Esophagus muscularis mucosa (tissue), 4 donors: Measurements from ENCODE around the gene FOXO3B. TPM values are rescaled to one million over a fixed set of nuclear protein-coding genes. Genes with fewer than 3 reads are reported as not detected.
"Not testable (repeated sequence)": the region's sequence is repeated elsewhere in the genome, so short reads cannot be mapped to it uniquely, and the experiment has no call there.

Experiments
- DNase-seq: peaks from one replicate; pipeline ENCODE4 v3.0.0-alpha.2; 2017; ENCODE audit errors: extremely low spot score
- H3K27ac ChIP-seq, 4 donors: fragments of 200-600 bp; sonication (generic); replicated peaks in 1 of 4; 1 replicate in 3 of 4; 2 replicates in 1 of 4; pipeline ENCODE4 v1.5.1; 2016 to 2019; ENCODE audit warnings: mild to moderate bottlenecking in 1 of 4
- H3K27me3 ChIP-seq, 4 donors: fragments of 200-600 bp; sonication (generic); one replicate each; pipeline versions ENCODE4 v1.5.1 to v1.6.0; 2016 to 2019
- H3K36me3 ChIP-seq, 4 donors: fragments of 200-600 bp; sonication (generic); one replicate each; pipeline ENCODE4 v1.5.1; 2016 to 2019
- H3K4me1 ChIP-seq, 4 donors: fragments of 200-600 bp; sonication (generic); one replicate each; pipeline ENCODE4 v1.5.1; 2016 to 2019
- H3K4me3 ChIP-seq, 4 donors: fragments of 200-600 bp; sonication (generic); 1 replicate in 2 of 4; 2 replicates in 2 of 4; pipeline ENCODE4 v1.5.1; 2016 to 2019; ENCODE audit warnings: mild to moderate bottlenecking in 4 of 4, moderate library complexity in 1 of 4
- H3K9me3 ChIP-seq, 4 donors: fragments of 200-600 bp; sonication (generic); 1 replicate in 3 of 4; 2 replicates in 1 of 4; pipeline ENCODE4 v1.5.1; 2016 to 2019
- POLR2AphosphoS5 ChIP-seq, 2 donors: sonication (generic); formaldehyde crosslinking; IDR thresholded peaks; one replicate each; pipeline ENCODE4 v1.6.1; 2017; ENCODE audit warnings: antibody characterized with exemption in 2 of 2
- WGBS: methylation state at CpG from one replicate; pipeline ENCODE4 v1.1.5; 2018; 5-methylcytosine and 5-hydroxymethylcytosine counted together
- intact Hi-C: fragments of 100-400 bp; cut with DNase I; formaldehyde crosslinking; loops from one replicate; pipeline ENCODE4 v1.15.1; 2023
- total RNA-seq, 4 donors: library from RNA; depleted of rRNA; stranded (reverse); fragments of >200 nt; gene quantifications; one replicate each; pipeline versions ENCODE4 v1.1.0 to v1.2.1, GENCODE V29; 2016
- TF ChIP-seq, protein P1 (sequence below), 3 experiments: fragments of 200-600 bp in 2 of 3; fragments of 450-650 bp in 1 of 3; sonication (generic) in 2 of 3; IDR thresholded peaks; one replicate each; pipeline ENCODE4 v1.5.1; 2017 to 2019; ENCODE audit warnings: antibody characterized with exemption in 3 of 3, mild to moderate bottlenecking in 2 of 3, moderate library complexity in 1 of 3

Gene FOXO3B
- total RNA-seq, result 1 to 10 TPM; 5.4 to 8.4 (median 7.9) TPM

DNA sequence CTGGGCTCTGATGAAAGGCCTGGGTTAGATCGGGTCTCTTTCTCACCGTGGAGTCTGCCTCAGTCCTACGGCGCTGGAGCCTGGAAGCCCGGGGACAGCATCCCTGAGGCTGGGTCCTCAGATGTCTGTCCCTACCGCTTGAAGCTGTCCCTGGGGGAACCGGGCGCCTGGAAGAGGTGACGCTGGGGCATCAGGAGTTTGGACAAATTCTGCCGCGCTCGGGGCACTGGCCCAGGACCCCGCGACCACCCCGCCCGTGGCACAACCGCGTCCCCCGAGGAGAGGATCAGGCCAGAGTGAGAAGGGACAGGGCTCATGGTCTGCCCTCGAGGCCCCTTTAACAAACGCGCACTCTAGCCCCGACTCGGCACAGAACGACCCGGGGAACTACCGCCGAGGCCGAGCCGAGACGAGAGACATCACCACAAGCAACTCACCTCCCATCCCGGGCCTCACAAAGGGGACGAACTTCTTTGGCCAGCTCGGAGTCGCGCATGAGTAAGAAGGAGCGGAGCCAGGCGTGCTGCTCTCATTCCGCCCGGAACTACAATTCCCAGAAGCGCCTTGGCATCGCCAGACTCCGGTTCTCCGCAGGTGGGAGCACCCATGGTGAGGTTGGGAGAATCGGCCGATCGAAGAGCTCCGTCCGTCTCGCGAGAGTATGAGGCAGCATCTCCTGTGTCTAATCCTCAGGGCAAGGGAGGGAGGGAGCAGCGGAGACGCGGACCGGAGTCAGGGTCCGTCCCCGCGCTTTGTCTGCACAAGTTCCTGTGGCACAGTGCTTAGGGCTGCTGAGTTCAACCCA, at the start of gene FOXO3B:
TSS of gene FOXO3B (minus strand) at position 548 of the 805 bp plus-strand sequence. CDS start 663 bp downstream, outside the sequence.
- H3K27me3 ChIP-seq, DNase-seq, H3K9me3 ChIP-seq, H3K4me1 ChIP-seq, intact Hi-C loops: not testable (repeated sequence)
- peak; percentile 5 to 72 for TF ChIP-seq POLR2AphosphoS5 (IDR thresholded peaks at IDR 0.05)
- 4% methylated on average over 9 of the region's 58 CpGs for WGBS
- Histone ChIP-seq H3K4me3 (peak within 1 kb of the TSS; percentile 55 to 69 (median 58)), H3K27ac (peak within 1 kb of the TSS; percentile 57 to 74 (median 65)), H3K36me3 (peaks cover 0 to 16% (median 4%) of the 10 kb centered on the region in 4 donors)

DNA sequence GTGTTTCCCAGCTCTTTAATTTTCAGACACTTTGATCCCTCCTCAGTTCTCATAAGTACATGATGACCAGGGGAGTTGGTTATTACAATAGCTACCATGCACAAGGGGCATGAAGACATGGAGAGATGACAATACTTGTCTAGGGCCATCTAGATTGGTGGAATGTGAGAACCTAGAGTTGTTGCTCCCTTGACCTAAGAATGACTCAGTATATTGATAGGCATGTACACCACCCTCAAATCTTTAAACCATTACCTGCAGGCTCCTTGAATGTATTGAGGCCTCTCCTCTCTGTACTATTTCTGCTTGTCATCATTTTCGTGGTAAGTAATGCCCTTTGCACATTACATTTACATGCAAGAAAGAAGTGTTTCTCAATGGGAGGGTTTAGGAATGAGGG, 41.4 kb upstream of the FOXO3B start:
- H3K27ac ChIP-seq, H3K9me3 ChIP-seq, H3K4me3 ChIP-seq, intact Hi-C loops, H3K36me3 ChIP-seq, DNase-seq, H3K27me3 ChIP-seq: not testable (repeated sequence)
- H3K4me1 ChIP-seq, result peaks cover 0 to 11% (median 7%) of the 10 kb centered on the region in 4 donors
- WGBS, result 82% methylated on average over 1 of the region's 1 CpG

DNA sequence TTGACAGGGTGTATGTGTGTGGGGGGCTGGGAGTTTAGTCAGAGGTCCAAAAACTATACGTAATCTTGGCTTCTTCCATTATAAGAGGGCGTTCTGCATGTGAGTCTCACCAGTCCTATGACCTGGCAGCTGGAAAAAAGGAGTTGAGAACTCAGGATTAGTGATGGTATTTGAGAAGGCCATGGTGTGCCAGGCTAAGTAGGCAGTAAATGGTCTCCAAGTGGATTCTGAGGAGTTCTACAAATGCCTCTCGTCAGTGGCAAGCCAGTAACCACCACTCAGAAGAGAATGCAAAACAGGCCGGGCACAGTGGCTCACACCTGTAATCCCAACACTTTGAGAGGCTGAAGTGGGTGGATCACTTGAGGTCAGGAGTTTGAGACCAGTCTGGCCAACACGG, 40.5 kb upstream of the FOXO3B start:
- DNase-seq, H3K36me3 ChIP-seq, H3K27me3 ChIP-seq, H3K4me3 ChIP-seq, H3K9me3 ChIP-seq, intact Hi-C loops: not testable (repeated sequence)
- 50% methylated on average over 3 of the region's 5 CpGs for WGBS
- Histone ChIP-seq H3K4me1 (peaks cover 0 to 11% (median 7%) of the 10 kb centered on the region in 4 donors), H3K27ac (peak overlapping the region in 2 of 4 donors; percentile 23 to 26)

DNA sequence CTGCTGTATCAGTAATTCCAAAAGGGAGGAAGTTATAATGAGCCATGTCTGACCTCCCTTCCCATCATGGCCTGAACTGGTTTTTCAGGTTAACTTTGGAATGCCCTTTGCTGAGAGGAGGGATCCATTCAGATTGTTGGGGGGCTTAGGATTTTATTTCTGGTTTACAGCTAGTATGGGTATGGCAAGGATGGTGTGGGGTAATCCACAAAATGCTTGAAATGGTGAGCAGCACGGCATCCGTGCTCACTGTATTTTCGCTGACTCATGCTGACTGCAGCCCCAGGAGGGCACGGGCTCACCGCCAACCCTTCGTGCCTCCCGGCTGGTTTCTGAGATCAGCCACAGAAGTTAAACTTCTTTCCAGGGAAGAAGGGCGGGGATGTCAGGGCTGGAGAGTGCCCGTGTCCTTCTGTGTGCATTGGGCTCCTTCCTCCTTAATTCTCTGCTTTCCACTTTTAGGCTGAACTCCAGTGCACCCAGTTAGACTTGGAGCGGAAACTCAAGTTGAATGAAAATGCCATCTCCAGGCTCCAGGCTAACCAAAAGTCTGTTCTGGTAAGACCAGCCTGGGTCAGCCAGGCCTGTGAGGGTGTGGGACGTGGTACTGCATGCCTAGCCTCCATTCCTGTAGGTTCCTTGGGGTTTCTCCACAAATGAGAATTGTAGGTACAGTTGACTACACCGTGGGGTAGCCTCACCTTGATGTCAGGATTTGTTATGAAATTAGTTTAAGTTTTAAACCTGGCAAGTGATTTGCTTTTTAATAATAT, 39.8 kb upstream of the FOXO3B start:
- DNase-seq, H3K4me3 ChIP-seq, H3K9me3 ChIP-seq, intact Hi-C loops, H3K27me3 ChIP-seq, H3K36me3 ChIP-seq: not testable (repeated sequence)
- H3K27ac ChIP-seq, result peak overlapping the region in 2 of 4 donors; percentile 23 to 28
- WGBS, result 65% methylated on average over 2 of the region's 12 CpGs
- peaks cover 0 to 11% (median 7%) of the 10 kb centered on the region in 4 donors for H3K4me1 ChIP-seq

DNA sequence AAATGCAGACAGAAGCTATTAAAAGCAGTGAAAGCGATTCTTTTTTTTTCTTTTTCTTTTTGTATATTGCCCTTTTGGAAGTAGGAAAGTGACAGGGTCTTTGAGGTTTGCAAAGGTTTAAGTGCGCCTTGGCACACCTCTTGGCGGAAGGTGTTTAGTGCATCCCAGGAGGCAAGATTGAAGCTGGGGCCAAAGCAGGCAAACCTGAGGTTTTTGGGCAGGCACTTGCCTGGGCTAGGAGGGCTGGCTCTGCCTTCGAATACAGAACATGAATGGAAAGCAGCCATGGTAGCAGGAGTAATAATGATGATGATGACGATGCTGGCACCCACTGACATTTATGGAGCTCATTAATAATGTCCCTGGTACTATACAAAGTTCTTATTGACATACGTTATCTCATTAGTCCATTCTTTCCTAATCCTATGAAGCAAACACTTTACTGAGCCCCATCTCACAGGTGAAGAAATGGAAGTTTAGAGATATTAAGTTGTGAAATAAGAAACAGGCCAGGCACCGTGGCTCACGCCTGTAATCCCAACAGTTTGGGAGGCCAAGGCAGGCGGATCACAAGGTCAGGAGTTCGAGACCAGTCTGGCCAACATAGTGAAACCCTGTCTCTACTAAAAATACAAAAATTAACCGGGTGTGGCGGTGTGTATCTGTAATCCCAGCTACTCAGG, 37.5 kb upstream of the FOXO3B start:
- intact Hi-C loops, H3K9me3 ChIP-seq, H3K27me3 ChIP-seq, H3K36me3 ChIP-seq, H3K4me3 ChIP-seq, DNase-seq: not testable (repeated sequence)
- Histone ChIP-seq H3K27ac (peak overlapping the region in 3 of 4 donors; percentile 13 to 28 (median 20)), H3K4me1 (peaks cover 0 to 11% (median 7%) of the 10 kb centered on the region in 4 donors)
- 84% methylated on average over 12 of the region's 12 CpGs for WGBS

DNA sequence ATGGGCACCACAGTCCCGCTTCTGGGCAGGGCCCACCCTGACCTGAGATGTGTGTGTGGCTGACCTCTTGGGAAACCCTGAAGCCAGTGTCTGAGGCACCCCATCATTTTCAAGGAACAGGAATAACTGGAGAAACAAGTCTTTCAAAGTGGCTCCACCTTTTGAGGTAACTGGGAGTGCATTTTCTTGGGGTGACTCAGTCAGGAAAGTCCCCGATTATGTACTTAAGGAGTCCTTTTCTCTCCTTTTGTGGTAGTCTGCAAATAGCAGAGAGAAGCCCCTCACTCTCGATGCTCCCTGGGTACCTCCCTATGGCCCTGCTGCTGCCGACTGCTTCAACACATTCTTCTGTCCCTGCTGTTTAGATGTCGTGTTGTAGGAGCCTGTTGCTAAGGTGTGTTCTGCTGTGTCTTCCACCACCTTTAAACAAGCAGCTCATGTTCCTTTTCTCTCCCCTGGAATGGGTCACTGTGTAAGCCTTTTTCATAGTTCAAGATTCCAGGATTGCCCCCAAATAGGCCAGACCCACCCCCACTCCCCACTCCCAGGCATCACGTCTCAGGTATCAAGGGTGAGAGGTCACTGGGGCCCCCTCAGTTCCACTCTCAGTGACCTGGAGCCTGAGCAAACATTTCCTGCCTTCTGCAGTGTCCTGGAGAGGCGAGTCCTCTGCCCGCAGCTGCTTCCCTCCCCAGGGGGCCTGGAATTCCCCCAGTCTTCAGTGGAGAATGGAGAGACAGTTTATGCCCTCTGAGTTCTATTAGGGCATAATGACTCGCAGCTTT, 36.7 kb upstream of the FOXO3B start:
- DNase-seq, H3K4me3 ChIP-seq, H3K27me3 ChIP-seq, intact Hi-C loops, H3K9me3 ChIP-seq, H3K36me3 ChIP-seq: not testable (repeated sequence)
- peaks cover 0 to 11% (median 7%) of the 10 kb centered on the region in 4 donors for H3K4me1 ChIP-seq
- peak overlapping the region; percentile 13 to 50 (median 24) for H3K27ac ChIP-seq
- 55% methylated on average over 7 of the region's 9 CpGs for WGBS

DNA sequence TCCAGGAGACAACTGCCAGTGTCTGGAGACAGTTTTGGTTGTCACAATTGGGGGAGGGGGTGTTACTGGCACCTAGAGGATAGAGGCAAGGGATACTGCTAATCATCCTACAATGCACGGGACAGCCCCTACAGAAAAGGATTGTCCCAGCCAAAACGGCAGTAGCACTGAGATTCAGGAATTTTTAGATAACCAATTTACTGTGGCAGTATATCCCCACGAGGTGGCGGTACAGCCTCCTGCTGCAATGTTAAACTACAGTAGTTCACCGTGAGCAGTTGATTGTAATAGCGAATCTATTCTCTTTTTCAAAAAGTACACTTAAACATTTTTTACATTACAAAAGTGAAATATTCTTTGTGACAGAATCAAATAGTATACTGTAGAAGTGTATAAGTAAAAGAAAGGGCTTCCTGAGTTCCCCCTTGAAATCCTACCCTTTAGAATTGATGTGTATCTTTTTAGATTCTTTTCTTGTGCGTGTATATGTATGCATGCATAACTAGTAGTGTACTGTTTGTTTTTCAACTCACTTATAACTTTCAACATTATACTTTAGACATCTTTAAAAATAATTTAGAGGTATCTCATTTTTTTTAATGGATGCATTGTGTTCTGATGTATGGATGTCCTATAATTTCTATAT, 30.4 kb upstream of the FOXO3B start:
- TF ChIP-seq, protein P1, sequence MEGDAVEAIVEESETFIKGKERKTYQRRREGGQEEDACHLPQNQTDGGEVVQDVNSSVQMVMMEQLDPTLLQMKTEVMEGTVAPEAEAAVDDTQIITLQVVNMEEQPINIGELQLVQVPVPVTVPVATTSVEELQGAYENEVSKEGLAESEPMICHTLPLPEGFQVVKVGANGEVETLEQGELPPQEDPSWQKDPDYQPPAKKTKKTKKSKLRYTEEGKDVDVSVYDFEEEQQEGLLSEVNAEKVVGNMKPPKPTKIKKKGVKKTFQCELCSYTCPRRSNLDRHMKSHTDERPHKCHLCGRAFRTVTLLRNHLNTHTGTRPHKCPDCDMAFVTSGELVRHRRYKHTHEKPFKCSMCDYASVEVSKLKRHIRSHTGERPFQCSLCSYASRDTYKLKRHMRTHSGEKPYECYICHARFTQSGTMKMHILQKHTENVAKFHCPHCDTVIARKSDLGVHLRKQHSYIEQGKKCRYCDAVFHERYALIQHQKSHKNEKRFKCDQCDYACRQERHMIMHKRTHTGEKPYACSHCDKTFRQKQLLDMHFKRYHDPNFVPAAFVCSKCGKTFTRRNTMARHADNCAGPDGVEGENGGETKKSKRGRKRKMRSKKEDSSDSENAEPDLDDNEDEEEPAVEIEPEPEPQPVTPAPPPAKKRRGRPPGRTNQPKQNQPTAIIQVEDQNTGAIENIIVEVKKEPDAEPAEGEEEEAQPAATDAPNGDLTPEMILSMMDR (IDR thresholded peaks at IDR 0.05), result peak; percentile 58 to 60 (median 59)
- intact Hi-C loops, H3K36me3 ChIP-seq, H3K4me3 ChIP-seq, H3K4me1 ChIP-seq, H3K27me3 ChIP-seq, H3K9me3 ChIP-seq, DNase-seq, H3K27ac ChIP-seq: not testable (repeated sequence)
- 13% methylated on average over 7 of the region's 7 CpGs for WGBS

DNA sequence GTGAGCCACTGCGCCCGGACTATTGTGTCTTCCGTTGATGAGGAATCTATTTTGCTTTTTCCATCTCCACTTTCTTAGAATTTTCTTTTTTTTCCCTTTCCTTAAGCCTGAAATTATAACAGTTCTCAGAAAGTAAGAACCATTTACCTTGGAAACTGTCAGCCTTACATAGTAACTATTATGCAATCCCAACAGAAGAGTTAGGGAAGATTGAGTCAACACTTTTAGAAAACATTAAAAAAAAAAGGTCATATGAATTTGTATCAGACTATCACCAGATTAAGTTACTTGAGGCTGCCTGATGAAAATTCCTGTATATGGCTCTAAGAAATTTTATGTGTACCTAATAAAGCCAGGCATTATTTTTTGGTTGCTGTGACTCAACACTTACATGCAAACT, 26.1 kb upstream of the FOXO3B start:
- H3K9me3 ChIP-seq, DNase-seq, intact Hi-C loops, H3K36me3 ChIP-seq, H3K27ac ChIP-seq, H3K4me1 ChIP-seq, H3K4me3 ChIP-seq, H3K27me3 ChIP-seq: not testable (repeated sequence)
- 91% methylated on average over 3 of the region's 3 CpGs for WGBS

DNA sequence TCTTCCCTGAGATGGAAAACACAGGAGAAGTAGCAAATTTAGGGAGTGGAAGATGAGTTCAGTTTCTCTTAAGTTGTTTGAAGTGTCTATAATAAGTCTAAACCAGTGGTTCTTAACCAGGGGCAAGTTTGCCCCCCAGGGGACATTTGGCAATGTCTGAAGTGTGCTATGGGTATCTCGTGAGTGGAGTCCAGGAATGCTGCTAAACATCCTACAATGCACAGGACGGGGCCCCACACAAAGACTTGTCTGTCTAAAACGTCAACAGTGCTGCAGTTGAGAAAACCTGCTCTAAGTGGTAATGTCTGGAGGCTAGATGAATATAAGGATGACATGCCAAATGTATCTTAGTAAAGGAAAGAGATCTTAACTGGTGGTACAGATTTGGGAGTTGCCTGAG, 23.8 kb upstream of the FOXO3B start:
- WGBS, result 94% methylated on average over 3 of the region's 3 CpGs
- H3K9me3 ChIP-seq, H3K36me3 ChIP-seq, H3K4me3 ChIP-seq, H3K27ac ChIP-seq, intact Hi-C loops, DNase-seq, H3K27me3 ChIP-seq, H3K4me1 ChIP-seq: not testable (repeated sequence)

DNA sequence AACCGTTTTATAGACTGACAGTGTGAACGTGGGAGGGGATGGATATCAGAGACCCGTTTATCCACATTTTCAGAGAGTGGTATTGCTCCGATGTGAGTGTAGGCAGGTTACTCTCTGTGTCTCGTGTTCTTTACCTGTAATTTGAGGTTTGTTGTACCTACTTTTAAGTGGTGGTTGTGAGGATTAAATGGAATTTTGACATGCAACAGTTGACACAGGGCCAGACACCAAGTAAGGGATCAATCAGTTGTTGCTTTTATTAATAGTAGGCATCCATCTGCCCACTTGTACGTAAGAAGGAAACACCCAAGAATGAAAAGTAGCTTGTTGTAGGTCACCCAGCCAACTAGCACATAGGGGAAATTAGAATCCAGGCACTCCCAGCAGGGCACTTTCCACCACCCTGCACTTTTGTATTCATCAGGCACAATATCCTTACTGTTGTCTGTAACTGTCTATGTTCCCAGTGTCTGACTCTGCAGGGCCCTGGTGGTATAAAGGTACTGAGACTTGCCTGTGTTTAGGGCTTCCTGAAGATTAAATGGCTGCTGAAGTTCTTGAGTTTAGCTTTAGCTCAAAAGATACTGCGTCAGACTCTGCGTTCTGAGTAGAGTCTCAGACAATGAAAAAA, 16.5 kb upstream of the FOXO3B start:
- peak overlapping the region; percentile 51 to 62 (median 58) for H3K4me3 ChIP-seq

More for the DNA sequence above, 16.5 kb upstream of the FOXO3B start:
- WGBS, result 52% methylated on average over 8 of the region's 8 CpGs
- H3K27me3 ChIP-seq, intact Hi-C loops, H3K9me3 ChIP-seq, DNase-seq, H3K36me3 ChIP-seq, H3K27ac ChIP-seq, H3K4me1 ChIP-seq: not testable (repeated sequence)
